Activated gamma-delta T cell (primary cell): ENCODE results near the gene CEP83.
A peak's percentile ranks its signal among the peaks of the same experiment; 100 is the strongest.
"Not testable (repeated sequence)": the region's sequence is repeated elsewhere in the genome, so short reads cannot be mapped to it uniquely, and the experiment has no call there.

Source experiments
- DNase-seq: peaks from one replicate; lab custom pipeline; 2025; lab: John Stamatoyannopoulos, UW
- total RNA-seq, 2 donors: gene quantifications; one replicate each; lab custom pipeline; 2026; lab: John Stamatoyannopoulos, UW

Gene CEP83
- 22.5 to 24.6 reads per million in 2 donors for total RNA-seq

GRCh38 chr12:94459728-94460615, at the start of gene CEP83:
TSS of gene CEP83 (minus strand) at chr12:94459867. CDS start at chr12:94412490, 47,377 bp downstream.
- DNase-seq = peak; percentile 92

DNA sequence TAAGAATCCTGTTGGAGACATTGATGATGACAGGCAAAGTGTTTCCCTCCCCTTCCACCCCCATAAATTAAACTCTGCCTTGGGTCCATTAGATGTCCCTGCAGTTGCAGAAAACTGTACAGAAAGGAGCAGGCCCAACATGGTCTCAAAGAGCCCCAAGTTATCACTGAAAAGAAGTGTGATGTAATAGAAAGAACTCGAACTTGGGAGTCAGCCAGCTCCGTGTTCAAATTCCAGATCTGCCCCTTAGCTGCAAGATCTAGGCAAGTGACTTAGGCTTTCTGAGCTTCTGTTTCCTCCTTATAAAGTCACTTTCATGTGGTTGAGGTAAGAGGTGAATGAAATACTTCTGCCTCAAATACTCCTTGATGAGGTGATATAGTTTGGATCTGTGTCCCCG, 49.6 kb upstream of the CEP83 start:
- DNase-seq = no peak

DNA sequence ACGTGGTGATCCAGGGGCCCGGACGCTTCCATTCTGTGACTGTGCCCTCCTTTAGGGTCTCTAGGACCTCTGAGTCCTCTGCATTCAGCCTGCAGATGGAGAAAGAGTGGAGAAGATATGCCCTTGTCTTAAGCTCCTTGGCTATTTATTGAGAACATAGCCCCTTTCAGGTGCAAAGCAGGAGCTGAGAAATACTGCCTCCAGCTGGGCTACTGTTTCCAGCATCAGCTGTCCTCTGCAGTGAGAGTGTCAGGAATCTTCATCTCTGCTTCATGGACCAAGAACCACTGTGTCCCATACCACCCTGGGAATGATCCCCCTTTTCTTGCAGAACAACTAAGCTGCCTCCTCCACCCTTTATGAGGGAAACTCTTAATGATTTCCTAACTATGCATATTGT, 47.8 kb upstream of the CEP83 start:
- DNase-seq = no peak

- DNase-seq = no peak
Measured at GRCh38 chr12:94504386-94504785, 44.7 kb upstream of the CEP83 start.

- no peak for DNase-seq
Measured at GRCh38 chr12:94503619-94504018, 44.0 kb upstream of the CEP83 start.

- DNase-seq = no peak
Measured at GRCh38 chr12:94500831-94501567, 41.3 kb upstream of the CEP83 start.

GRCh38 chr12:94498698-94499097, 39.0 kb upstream of the CEP83 start:
- DNase-seq = no peak

DNA sequence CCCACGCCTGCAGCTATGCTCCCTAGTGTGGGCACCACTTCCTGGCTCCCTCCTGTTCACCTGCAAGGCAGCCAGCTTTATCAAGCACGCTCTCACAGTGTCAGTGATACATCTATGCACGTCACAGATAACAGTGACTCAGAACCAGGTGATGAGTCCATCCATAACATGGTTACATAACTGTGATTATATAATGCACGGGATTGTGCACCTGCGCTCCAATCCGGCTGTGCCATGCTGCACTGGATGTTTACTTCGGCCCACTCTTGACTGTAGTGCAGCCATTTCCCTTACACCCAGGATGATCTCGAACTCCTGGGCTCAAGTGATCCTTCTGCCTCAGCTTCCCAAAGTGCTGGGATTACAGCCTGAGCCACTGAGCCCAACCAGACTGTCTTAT, 38.4 kb upstream of the CEP83 start:
- DNase-seq = no peak

GRCh38 chr12:94495445-94496115, 35.9 kb upstream of the CEP83 start:
- DNase-seq = no peak

GRCh38 chr12:94491489-94491888, 31.8 kb upstream of the CEP83 start:
- no peak for DNase-seq

- DNase-seq = no peak
Measured at GRCh38 chr12:94488463-94488862, 28.8 kb upstream of the CEP83 start.

- DNase-seq = no peak
Measured at GRCh38 chr12:94481734-94482133, 22.1 kb upstream of the CEP83 start.

- no peak for DNase-seq
Measured at GRCh38 chr12:94469522-94469921, 9.9 kb upstream of the CEP83 start.

DNA sequence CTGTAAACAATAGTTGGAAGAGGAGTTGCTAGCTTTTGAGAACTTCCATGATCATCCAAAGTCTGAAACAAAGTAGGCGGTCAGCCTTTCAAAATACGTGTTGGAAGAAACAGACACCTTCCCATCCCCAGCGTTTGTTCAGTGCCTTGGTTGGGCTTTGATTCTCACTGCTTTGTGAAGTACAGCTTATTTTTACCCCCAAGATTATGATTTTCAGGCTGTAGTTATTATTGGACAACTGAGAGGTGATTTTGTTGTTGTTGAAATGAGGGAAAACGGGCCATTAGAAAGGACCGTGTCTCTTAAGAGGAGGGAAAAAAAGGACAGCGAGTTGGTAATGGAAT, 921 bp upstream of the CEP83 start:
- DNase-seq = no peak

- peak; percentile 49 for DNase-seq
Measured at GRCh38 chr12:94458877-94459727, 565 bp downstream of the CEP83 start.

DNA sequence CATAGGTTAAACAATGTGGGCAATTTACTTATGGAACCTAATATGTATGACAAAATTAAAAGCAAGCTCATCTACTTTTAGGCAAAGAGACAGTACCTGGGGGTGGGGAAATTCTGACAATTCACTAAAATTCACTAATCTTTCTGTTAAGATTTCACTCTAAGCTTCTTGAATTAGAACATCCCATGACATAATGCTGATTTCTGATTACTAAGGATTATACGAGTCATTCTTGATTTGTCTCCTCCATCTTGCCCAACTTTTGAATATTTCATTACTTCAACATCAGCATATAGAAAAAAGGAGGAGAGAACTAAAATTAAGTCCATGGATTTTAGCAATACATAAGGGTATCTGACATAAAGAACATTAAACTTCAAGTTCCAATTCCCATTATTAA, 2.4 kb downstream of the CEP83 start:
- DNase-seq = no peak

DNA sequence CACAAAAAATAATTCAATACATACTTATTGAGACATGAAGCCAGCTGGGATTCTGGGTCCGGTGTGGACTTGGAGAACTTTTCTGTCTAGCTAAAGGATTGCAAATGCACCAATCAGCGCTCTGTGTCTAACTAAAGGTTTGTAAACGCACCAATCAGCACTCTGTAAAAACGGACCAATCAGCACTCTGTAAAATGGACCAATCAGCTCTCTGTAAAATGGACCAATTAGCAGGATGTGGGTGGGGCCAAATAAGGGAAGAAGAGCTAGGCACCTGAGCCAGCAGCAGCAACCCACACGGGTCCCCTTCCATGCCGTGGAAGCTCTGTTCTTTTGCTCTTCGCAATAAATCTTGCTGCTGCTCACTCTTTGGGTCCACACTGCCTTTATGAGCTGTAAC, 5.3 kb downstream of the CEP83 start:
- not testable (repeated sequence) for DNase-seq

DNA sequence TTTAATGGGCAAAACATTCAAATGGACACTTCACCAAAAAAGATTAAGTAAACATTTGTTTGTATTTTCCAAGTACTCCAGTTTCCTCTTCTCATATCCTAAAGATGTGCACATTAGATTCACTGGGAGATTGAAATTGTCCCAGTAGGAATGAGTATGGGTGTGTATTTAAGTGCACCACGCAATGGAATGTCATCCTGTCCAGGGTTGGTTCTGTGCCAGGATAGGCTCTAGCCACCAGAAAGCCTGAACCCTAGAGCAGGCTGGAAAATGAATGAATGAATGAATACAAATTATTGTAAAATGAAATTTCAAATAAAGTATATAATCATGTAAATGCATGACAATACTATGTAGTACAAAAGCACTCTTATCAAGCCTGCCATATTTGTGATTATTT, 14.0 kb downstream of the CEP83 start:
- DNase-seq = no peak

- no peak for DNase-seq
Measured at GRCh38 chr12:94437303-94437702, 22.4 kb downstream of the CEP83 start.

- no peak for DNase-seq
Measured at GRCh38 chr12:94435511-94435927, 24.1 kb downstream of the CEP83 start.

DNA sequence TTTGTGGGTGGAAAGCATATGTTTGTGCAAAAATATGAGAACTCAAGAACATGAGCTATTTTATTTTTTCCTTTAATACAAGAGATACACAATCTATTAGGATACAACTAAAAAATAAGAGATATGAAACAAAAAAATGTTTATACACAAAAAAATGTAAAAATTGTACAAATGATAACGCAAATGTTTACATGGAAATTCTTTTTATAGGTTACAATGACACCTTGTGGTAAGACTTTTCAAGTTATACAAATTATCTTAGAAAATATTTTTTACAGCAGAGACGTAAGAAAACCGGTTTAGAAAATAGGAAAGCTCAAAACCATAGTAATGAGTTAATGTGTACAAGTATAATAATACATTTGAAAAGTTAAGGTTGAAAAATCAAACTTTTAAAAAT, 25.5 kb downstream of the CEP83 start:
- DNase-seq = no peak

DNA sequence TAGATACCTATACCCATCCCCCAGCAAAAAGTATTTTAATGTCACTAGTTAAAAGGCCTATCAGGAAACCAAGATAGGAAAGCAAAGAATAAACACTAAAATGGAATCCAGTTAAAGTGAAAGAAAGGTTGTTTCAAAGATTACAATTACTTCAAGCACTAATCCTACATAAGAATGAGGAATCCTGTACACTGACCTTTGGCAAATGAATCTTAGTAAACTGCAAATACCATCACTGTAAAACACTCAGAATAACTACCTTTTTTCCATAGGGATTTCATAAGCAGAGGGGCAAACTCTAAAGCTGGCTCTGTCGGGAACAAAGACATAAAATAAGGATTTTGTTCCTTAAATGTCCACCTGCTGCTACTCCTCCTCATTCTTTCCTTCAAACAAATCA, 25.9 kb downstream of the CEP83 start:
- DNase-seq = no peak
